Calu3 (cell line): ENCODE results near the gene ATP5PO. TPM values are rescaled to one million over a fixed set of nuclear protein-coding genes. Genes with fewer than 3 reads are reported as not detected.

ENCODE experiments used
- BruUV-seq: library from RNA; stranded (reverse); fragments of 400-500 nt; replicated peaks from 2 replicates; lab custom pipeline; 2021; lab: Mats Ljungman, UMichigan
- CTCF ChIA-PET: fragments of 300-600 bp; sonication (Branson Sonifier 250); formaldehyde crosslinking; loops from one replicate; lab custom pipeline; 2022; ENCODE audit warnings: antibody characterized with exemption; lab: Charles Lee
- DNase-seq: peaks from one replicate; pipeline ENCODE4 v3.0.0; 2022
- H3K27ac Mint-ChIP-seq: one replicate; pipeline ENCODE4 v1.8.0; 2022; ENCODE audit warnings: mixed read lengths; ENCODE audit not compliant: unreplicated experiment
- H3K27me3 Mint-ChIP-seq: one replicate; pipeline ENCODE4 v1.8.0; 2022; ENCODE audit warnings: mixed read lengths; ENCODE audit not compliant: unreplicated experiment
- H3K36me3 Mint-ChIP-seq: one replicate; pipeline ENCODE4 v1.8.0; 2022; ENCODE audit warnings: mild to moderate bottlenecking, moderate library complexity, mixed read lengths; ENCODE audit not compliant: insufficient read depth, unreplicated experiment
- H3K4me1 Mint-ChIP-seq: one replicate; pipeline ENCODE4 v1.8.0; 2022; ENCODE audit warnings: mild to moderate bottlenecking, low read depth, mixed read lengths; ENCODE audit not compliant: unreplicated experiment
- H3K4me3 Mint-ChIP-seq: one replicate; pipeline ENCODE4 v1.8.0; 2022; ENCODE audit warnings: mild to moderate bottlenecking, low read depth, moderate library complexity, mixed read lengths; ENCODE audit not compliant: unreplicated experiment
- H3K9me3 Mint-ChIP-seq: one replicate; pipeline ENCODE4 v1.8.0; 2022; ENCODE audit warnings: low read depth, mixed read lengths; ENCODE audit not compliant: unreplicated experiment
- intact Hi-C: fragments of 100-400 bp; cut with micrococcal nuclease; formaldehyde crosslinking; loops from one replicate; pipeline ENCODE4 v1.10.0; 2022; ENCODE audit not compliant: unreplicated experiment
- total RNA-seq: library from RNA; stranded (reverse); gene quantifications from 2 replicates; pipeline ENCODE4 v1.2.3, GENCODE V29; 2022
- TF ChIP-seq, protein P1 (sequence below): fragments of 200-600 bp; IDR thresholded peaks from one replicate; pipeline ENCODE4 v1.8.0; 2022; ENCODE audit warnings: antibody characterized with exemption; ENCODE audit not compliant: unreplicated experiment

Gene ATP5PO
- total RNA-seq, 1 experiment from 2014 or later = 125 TPM

DNA sequence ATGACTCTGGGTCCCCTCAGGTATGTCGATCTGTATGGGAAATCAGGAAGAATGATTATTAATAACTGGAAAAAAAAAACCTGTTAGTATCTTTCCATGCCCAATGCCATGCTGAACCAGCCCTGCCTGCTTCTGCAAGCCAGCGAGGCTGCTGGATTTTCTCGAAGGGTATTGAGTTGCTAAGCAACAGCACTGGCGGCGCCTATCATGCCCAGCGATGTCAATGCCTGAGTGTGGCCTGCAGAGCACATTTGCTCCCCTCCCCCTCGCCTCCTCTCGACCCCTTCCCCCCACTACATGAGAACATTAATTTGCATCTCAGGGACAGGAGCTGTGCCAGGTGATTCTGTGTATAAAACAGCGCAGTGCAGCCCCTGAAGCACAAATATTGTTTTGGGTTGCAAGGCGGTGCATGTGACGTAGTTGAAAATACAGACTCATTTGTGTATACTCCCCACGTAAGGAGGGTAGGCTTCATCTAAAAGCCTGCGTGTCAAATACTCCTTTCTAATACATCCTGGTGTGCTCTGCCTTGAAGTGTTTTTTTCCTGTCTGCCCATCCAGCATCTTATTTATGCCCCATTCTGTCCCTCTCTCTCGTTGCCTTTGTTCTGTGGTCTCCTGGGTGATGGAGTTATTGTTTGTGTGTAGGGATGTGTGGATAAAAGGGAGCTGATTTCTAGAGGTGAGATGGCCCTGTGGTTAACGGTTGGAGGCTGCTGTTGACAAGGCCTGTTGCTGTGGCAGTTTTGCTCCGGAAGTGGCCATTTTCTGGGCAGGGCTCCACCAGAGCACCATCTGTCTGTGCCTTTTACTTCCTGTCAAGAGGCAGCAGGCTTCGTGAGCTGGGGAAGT lies 32.7 kb upstream of the ATP5PO start:
- H3K27me3 Mint-ChIP-seq = no peaks in the 10 kb centered on the region
- no TSS peak for BruUV-seq
- peaks cover 15% of the 10 kb centered on the region for H3K36me3 Mint-ChIP-seq
- H3K9me3 Mint-ChIP-seq = no peaks in the 10 kb centered on the region
- peak; percentile 52 for DNase-seq
- CTCF ChIA-PET = interaction anchor here (0.9 to 1.3 kb wide), 3 partner anchors 17 to 400 kb away, joined by 3 to 7 read pairs (median 5); no protein-coding TSS in a partner anchor
- peaks cover 30% of the 10 kb centered on the region for H3K4me1 Mint-ChIP-seq
- peak overlapping the region; percentile 66 for H3K4me3 Mint-ChIP-seq
- intact Hi-C loops = no loop called here
- TF ChIP-seq, protein P1, sequence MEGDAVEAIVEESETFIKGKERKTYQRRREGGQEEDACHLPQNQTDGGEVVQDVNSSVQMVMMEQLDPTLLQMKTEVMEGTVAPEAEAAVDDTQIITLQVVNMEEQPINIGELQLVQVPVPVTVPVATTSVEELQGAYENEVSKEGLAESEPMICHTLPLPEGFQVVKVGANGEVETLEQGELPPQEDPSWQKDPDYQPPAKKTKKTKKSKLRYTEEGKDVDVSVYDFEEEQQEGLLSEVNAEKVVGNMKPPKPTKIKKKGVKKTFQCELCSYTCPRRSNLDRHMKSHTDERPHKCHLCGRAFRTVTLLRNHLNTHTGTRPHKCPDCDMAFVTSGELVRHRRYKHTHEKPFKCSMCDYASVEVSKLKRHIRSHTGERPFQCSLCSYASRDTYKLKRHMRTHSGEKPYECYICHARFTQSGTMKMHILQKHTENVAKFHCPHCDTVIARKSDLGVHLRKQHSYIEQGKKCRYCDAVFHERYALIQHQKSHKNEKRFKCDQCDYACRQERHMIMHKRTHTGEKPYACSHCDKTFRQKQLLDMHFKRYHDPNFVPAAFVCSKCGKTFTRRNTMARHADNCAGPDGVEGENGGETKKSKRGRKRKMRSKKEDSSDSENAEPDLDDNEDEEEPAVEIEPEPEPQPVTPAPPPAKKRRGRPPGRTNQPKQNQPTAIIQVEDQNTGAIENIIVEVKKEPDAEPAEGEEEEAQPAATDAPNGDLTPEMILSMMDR = no peak
- H3K27ac Mint-ChIP-seq = peak overlapping the region; percentile 91

DNA sequence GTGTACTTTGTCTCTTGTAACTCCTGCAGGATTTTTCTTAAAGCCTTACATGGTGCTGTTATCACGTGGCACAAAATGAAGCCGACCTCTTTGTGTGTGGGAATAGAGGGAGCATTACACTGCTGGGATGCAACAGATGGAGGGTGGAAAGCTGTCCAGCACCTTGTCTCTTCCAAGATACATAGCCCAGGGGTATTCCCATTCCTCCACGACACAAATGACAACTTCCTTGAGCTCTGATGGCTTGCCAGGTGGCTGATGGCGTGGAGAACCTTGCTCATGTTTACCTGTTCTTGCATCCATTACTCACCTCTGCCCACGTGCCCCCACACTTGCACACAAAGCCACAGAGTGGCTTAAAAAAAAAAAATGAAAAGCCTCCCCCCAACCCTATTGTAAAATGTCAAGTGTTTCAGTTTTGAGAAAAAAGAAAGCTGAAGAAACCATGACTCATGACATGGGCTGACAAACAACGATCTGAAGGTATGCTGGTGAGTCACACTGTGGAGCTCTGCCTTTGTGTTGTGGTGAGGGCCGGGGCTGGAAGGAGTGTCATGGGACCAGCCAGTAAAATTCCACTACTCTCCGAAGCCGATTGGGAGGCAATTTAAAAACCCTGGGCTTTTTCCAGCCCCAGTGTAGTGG lies 32.0 kb upstream of the ATP5PO start:
- intact Hi-C loops = no loop called here
- peaks cover 15% of the 10 kb centered on the region for H3K36me3 Mint-ChIP-seq
- H3K27me3 Mint-ChIP-seq = no peaks in the 10 kb centered on the region
- no TSS peak for BruUV-seq
- H3K4me1 Mint-ChIP-seq = peaks cover 30% of the 10 kb centered on the region
- peak overlapping the region; percentile 66 for H3K4me3 Mint-ChIP-seq
- CTCF ChIA-PET = interaction anchor here (0.5 to 1.3 kb wide), 4 partner anchors 16 to 400 kb away, joined by 3 to 7 read pairs (median 4); no protein-coding TSS in a partner anchor
- peak; percentile 78 for DNase-seq
- TF ChIP-seq, protein P1 = no peak
- peak overlapping the region; percentile 91 for H3K27ac Mint-ChIP-seq
- no peaks in the 10 kb centered on the region for H3K9me3 Mint-ChIP-seq

DNA sequence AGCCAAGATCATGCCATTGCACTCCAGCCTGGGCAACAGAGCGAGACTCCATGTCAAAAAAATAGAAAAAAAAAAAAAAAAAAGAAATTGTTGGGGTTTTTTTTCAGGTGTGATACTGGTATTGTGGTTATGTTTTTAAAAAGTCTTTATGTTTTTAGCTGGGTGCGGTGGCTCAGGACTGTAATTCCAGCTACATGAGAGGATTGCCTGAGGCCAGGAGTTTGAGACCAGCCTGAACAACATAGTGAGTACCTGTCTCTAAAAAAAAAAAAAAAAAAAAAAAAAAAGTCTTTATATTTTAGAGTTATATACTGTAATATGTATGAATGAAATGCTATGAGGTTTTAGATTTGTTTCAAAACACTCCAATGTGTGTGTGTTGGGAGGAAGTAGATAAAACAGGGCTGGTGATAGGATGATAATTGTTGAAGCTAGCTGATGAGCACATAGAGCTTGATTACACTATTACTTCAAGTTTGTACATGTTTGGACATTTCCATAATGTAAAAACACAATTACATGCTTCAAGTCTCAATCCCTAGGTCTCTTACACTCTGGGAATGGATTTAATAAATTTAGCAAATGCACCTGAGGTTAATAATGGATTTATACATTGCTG lies 30.2 kb upstream of the ATP5PO start:
- peaks cover 30% of the 10 kb centered on the region for H3K4me1 Mint-ChIP-seq
- no peak for DNase-seq

More for the DNA sequence above, 30.2 kb upstream of the ATP5PO start:
- TF ChIP-seq, protein P1 = no peak
- Mint-ChIP-seq H3K4me3 (no peak overlapping the region), H3K27ac (no peak overlapping the region), H3K27me3 (no peaks in the 10 kb centered on the region), H3K9me3 (no peaks in the 10 kb centered on the region), H3K36me3 (peaks cover 15% of the 10 kb centered on the region)
- BruUV-seq = no TSS peak
- intact Hi-C loops = no loop called here
- CTCF ChIA-PET = no interaction called here
